Measurements from ENCODE around the gene MOCOS.

DNA sequence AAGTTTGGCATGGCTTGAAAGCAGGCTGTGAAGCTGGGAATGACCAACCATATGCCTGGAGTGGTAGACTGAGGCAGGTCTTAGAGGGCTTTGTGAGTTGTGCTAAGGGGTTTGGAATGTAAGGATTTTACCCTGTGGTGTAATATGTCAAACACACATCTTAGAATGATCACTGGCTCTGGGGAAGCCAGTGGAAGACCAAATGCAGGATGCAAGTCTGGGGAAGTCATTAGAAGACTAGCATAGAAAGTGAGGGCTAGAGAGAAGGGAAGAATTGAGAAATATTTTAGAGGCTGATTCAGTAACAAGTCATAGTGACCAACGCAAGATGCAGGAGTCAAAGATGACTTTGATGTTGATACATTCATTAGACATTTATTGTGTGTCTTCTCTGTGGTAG is 106.7 kb downstream of the MOCOS start:
- TF ChIP-seq, protein P1, sequence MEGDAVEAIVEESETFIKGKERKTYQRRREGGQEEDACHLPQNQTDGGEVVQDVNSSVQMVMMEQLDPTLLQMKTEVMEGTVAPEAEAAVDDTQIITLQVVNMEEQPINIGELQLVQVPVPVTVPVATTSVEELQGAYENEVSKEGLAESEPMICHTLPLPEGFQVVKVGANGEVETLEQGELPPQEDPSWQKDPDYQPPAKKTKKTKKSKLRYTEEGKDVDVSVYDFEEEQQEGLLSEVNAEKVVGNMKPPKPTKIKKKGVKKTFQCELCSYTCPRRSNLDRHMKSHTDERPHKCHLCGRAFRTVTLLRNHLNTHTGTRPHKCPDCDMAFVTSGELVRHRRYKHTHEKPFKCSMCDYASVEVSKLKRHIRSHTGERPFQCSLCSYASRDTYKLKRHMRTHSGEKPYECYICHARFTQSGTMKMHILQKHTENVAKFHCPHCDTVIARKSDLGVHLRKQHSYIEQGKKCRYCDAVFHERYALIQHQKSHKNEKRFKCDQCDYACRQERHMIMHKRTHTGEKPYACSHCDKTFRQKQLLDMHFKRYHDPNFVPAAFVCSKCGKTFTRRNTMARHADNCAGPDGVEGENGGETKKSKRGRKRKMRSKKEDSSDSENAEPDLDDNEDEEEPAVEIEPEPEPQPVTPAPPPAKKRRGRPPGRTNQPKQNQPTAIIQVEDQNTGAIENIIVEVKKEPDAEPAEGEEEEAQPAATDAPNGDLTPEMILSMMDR (IDR thresholded peaks at IDR 0.05) = no peak
- TF ChIP-seq EP300 (IDR thresholded peaks at IDR 0.05; ENCODE audit: low read depth) = no peak
- TF ChIP-seq POLR2A (IDR thresholded peaks at IDR 0.05) = no peak
- TF ChIP-seq POLR2AphosphoS5 (IDR thresholded peaks at IDR 0.05) = no peak

All from transverse colon (tissue), 4 donors.